B cell (primary cell): ENCODE measurements around the gene ZMAT5. TPM values are rescaled to one million over a fixed set of nuclear protein-coding genes. Genes with fewer than 3 reads are reported as not detected.

ENCODE experiments used
- ATAC-seq: fragments of 200-7000 bp; cut with Tn5 transposase; one replicate; pipeline ENCODE4 v1.10.0; 2021; ENCODE audit warnings: low read depth, mild to moderate bottlenecking, moderate number of reproducible peaks, moderate library complexity
- CTCF ChIA-PET: fragments of 350-600 bp; sonication (Branson Sonifier 250); formaldehyde crosslinking; loops from one replicate; lab custom pipeline; 2021; ENCODE audit warnings: antibody characterized with exemption, inconsistent platforms; lab: Charles Lee
- POLR2A ChIA-PET: fragments of 350-600 bp; sonication (Branson Sonifier 250); formaldehyde crosslinking; loops from one replicate; lab custom pipeline; 2021; ENCODE audit warnings: antibody characterized with exemption; lab: Charles Lee
- DNase-seq: peaks from one replicate; pipeline ENCODE4 v3.0.0; 2013
- H2AFZ ChIP-seq: 2 replicates; pipeline ENCODE4 v1.6.1; 2012; ENCODE audit warnings: mild to moderate bottlenecking, low read depth, low read length; ENCODE audit not compliant: insufficient read depth, poor library complexity, severe bottlenecking
- H3K27ac ChIP-seq, 2 donors: 1 replicate in 1 of 2; 2 replicates in 1 of 2; pipeline ENCODE4 v1.5.1; 2012 to 2013; ENCODE audit warnings: low read length in 2 of 2, mild to moderate bottlenecking in 2 of 2, moderate library complexity in 1 of 2
- H3K27me3 ChIP-seq, 4 experiments: fragments of 200-600 bp in 1 of 4; sonication (generic) in 1 of 4; replicated peaks in 1 of 4; 1 replicate in 2 of 4; 2 replicates in 2 of 4; pipeline versions ENCODE4 v1.6.1 to v1.7.0; 2013 to 2016; ENCODE audit warnings: low read length in 3 of 4, mild to moderate bottlenecking in 2 of 4, mixed read lengths in 1 of 4, moderate library complexity in 1 of 4; ENCODE audit not compliant: insufficient read depth in 4 of 4, control insufficient read depth in 3 of 4; ENCODE audit errors: control extremely low read depth in 1 of 4
- H3K36me3 ChIP-seq, 2 experiments: replicated peaks in 1 of 2; 1 replicate in 1 of 2; 2 replicates in 1 of 2; pipeline versions ENCODE4 v1.6.1 to v1.7.1; 2013; ENCODE audit warnings: low read length in 1 of 2; ENCODE audit not compliant: insufficient read depth in 2 of 2, control insufficient read depth in 1 of 2; ENCODE audit errors: control extremely low read depth in 1 of 2, extremely low read depth in 1 of 2
- H3K4me1 ChIP-seq, 2 donors: fragments of 200-600 bp in 1 of 2; sonication (generic) in 1 of 2; 1 replicate in 1 of 2; 2 replicates in 1 of 2; pipeline versions ENCODE4 v1.5.1 to v1.6.1; 2013 to 2017; ENCODE audit warnings: low read length in 2 of 2; ENCODE audit not compliant: control insufficient read depth in 2 of 2, insufficient read depth in 2 of 2
- H3K4me2 ChIP-seq: replicated peaks from 2 replicates; pipeline ENCODE3; 2012; ENCODE audit warnings: mild to moderate bottlenecking, low read depth, low read length; ENCODE audit not compliant: poor library complexity, severe bottlenecking
- H3K4me3 ChIP-seq, 5 experiments: fragments of 200-600 bp in 1 of 5; sonication (generic) in 1 of 5; 1 replicate in 3 of 5; 2 replicates in 2 of 5; pipeline versions ENCODE4 v1.5.1 to v1.7.0; 2011 to 2016; ENCODE audit warnings: low read length in 4 of 5, mild to moderate bottlenecking in 4 of 5, low read depth in 2 of 5, control low read depth in 1 of 5, moderate library complexity in 1 of 5; ENCODE audit not compliant: insufficient read depth in 1 of 5; ENCODE audit errors: control extremely low read depth in 1 of 5, extremely low read depth in 1 of 5
- H3K79me2 ChIP-seq: fragments of 200-600 bp; sonication (generic); one replicate; pipeline ENCODE4 v1.6.0; 2016; ENCODE audit warnings: low read length; ENCODE audit not compliant: control insufficient read depth, insufficient read depth
- H3K9ac ChIP-seq: fragments of 200-600 bp; sonication (generic); 2 replicates; pipeline ENCODE4 v1.6.1; 2017; ENCODE audit warnings: mild to moderate bottlenecking, low read length, moderate library complexity
- H3K9me3 ChIP-seq, 3 donors: one replicate each; pipeline versions ENCODE4 v1.6.1 to v1.7.1; 2013; ENCODE audit warnings: low read length in 2 of 3; ENCODE audit not compliant: control insufficient read depth in 2 of 3, insufficient read depth in 1 of 3; ENCODE audit errors: control extremely low read depth in 1 of 3
- H4K20me1 ChIP-seq: 2 replicates; pipeline ENCODE4 v1.6.0; 2012; ENCODE audit warnings: mild to moderate bottlenecking, low read length; ENCODE audit not compliant: insufficient read depth, control insufficient read depth, poor library complexity, severe bottlenecking
- H3K27ac Mint-ChIP-seq: one replicate; pipeline ENCODE4 v1.8.0; 2021; ENCODE audit warnings: mixed read lengths
- H3K27me3 Mint-ChIP-seq: one replicate; pipeline ENCODE4 v1.8.0; 2021; ENCODE audit warnings: mixed read lengths
- H3K4me1 Mint-ChIP-seq: one replicate; pipeline ENCODE4 v1.8.0; 2021; ENCODE audit warnings: mixed read lengths
- H3K4me3 Mint-ChIP-seq: one replicate; pipeline ENCODE4 v1.8.0; 2021; ENCODE audit warnings: mixed read lengths
- H3K9me3 Mint-ChIP-seq: one replicate; pipeline ENCODE4 v1.8.0; 2022; ENCODE audit warnings: mixed read lengths; ENCODE audit not compliant: insufficient read depth
- CTCF ChIP-seq: fragments of 200-600 bp; IDR thresholded peaks from one replicate; pipeline ENCODE4 v1.8.0; 2022; ENCODE audit warnings: antibody characterized with exemption, mild to moderate bottlenecking
- EZH2 ChIP-seq: IDR thresholded peaks from 2 replicates; pipeline ENCODE4 v1.6.1; 2012; ENCODE audit warnings: borderline replicate concordance, low read depth, mild to moderate bottlenecking, moderate library complexity, low read length; ENCODE audit not compliant: insufficient read depth, poor library complexity, severe bottlenecking
- WGBS: methylation state at CpG from one replicate; pipeline ENCODE4 v1.1.5; 2013; ENCODE audit warnings: missing lambda C conversion rate; ENCODE audit not compliant: insufficient coverage; 5-methylcytosine and 5-hydroxymethylcytosine counted together
- intact Hi-C: fragments of 100-400 bp; cut with micrococcal nuclease; formaldehyde crosslinking; loops from one replicate; pipeline ENCODE4 v1.10.0; 2022
- polyA plus RNA-seq: library from polyadenylated mRNA; depleted of rRNA; stranded (reverse); fragments of >200 nt; gene quantifications from 2 replicates; pipeline ENCODE4 v1.2.3, GENCODE V29; 2012
- small RNA-seq: library from RNA; depleted of rRNA; stranded (forward); fragments of <200 nt; gene quantifications from one replicate; pipeline ENCODE3, GENCODE V24; 2012; ENCODE audit warnings: low replicate concordance, low read depth; ENCODE audit not compliant: insufficient read length
- total RNA-seq, 2 donors: library from RNA; stranded (reverse); fragments of 120-200 nt in 1 of 2; gene quantifications; 1 replicate in 1 of 2; 2 replicates in 1 of 2; pipeline versions ENCODE4 v1.2.3 to v1.2.4, GENCODE V29; 2013 to 2022

The ZMAT5 gene
- total and polyA plus RNA-seq, 2 donors (not counting 1 experiment from before 2014, with no cell fraction given) = 17.8 to 26.3 TPM

- no peak overlapping the region for H3K4me3 ChIP-seq
- no peak overlapping the region for H2AFZ ChIP-seq
- H3K4me2 ChIP-seq = no peak overlapping the region
- H3K4me1 ChIP-seq = no peaks in the 10 kb centered on the region
- no peak overlapping the region for H3K27ac Mint-ChIP-seq
- no peaks in the 10 kb centered on the region for H3K27me3 Mint-ChIP-seq
- peaks cover 0 to 46% of the 10 kb centered on the region in 2 experiments for H3K36me3 ChIP-seq
- TF ChIP-seq CTCF = no peak
- no peak for TF ChIP-seq EZH2
- H3K4me3 Mint-ChIP-seq = no peak overlapping the region
- ChIA-PET POLR2A (no interaction called here), CTCF (no interaction called here)
- 93% methylated on average over 4 of the region's 4 CpGs for WGBS
- no peak overlapping the region for H3K9ac ChIP-seq
- DNase-seq = no peak
- no peaks in the 10 kb centered on the region for H4K20me1 ChIP-seq
- no peak overlapping the region for H3K27ac ChIP-seq
- no peaks in the 10 kb centered on the region for H3K4me1 Mint-ChIP-seq
- no peaks in the 10 kb centered on the region for H3K9me3 Mint-ChIP-seq
- intact Hi-C loops = no loop called here
- ATAC-seq = no peak
- H3K9me3 ChIP-seq = no peaks in the 10 kb centered on the region
- no peaks in the 10 kb centered on the region for H3K27me3 ChIP-seq
- H3K79me2 ChIP-seq = no peaks in the 10 kb centered on the region
Measured at GRCh38 chr22:29684244-29684643, 82.6 kb downstream of the ZMAT5 start.

GRCh38 chr22:29683536-29683935, 83.3 kb downstream of the ZMAT5 start:
- H3K9me3 ChIP-seq = no peaks in the 10 kb centered on the region
- DNase-seq (no peak), ATAC-seq (no peak)
- no peaks in the 10 kb centered on the region for H3K79me2 ChIP-seq
- TF ChIP-seq CTCF (no peak), EZH2 (no peak)
- CTCF ChIA-PET = no interaction called here
- no peak overlapping the region for H3K27ac Mint-ChIP-seq
- no peaks in the 10 kb centered on the region for H4K20me1 ChIP-seq
- peaks cover 0 to 53% of the 10 kb centered on the region in 2 experiments for H3K36me3 ChIP-seq
- H3K4me3 Mint-ChIP-seq = no peak overlapping the region
- H3K27me3 ChIP-seq = no peaks in the 10 kb centered on the region
- no peak overlapping the region for H3K4me3 ChIP-seq
- no peak overlapping the region for H3K9ac ChIP-seq
- H3K4me1 ChIP-seq = no peaks in the 10 kb centered on the region
- no peak overlapping the region for H2AFZ ChIP-seq
- H3K9me3 Mint-ChIP-seq = no peaks in the 10 kb centered on the region
- no peak overlapping the region for H3K27ac ChIP-seq
- intact Hi-C loops = no loop called here
- no peaks in the 10 kb centered on the region for H3K27me3 Mint-ChIP-seq
- POLR2A ChIA-PET = no interaction called here
- 100% methylated on average over 1 of the region's 4 CpGs for WGBS
- H3K4me1 Mint-ChIP-seq = no peaks in the 10 kb centered on the region
- no peak overlapping the region for H3K4me2 ChIP-seq

Small RNA genes lying within 50 kb of the gene (small RNA-seq; reads per million reads assigned to genes)
- gene AC004882.2 (not detected), gene RF00019 (not detected)

Other genes starting within 250 kb of the ZMAT5 start
- gene THOC5, start 213.2 kb downstream of the ZMAT5 start, total RNA-seq = 59.1 and 66.2 TPM in 2 replicates
- gene THOC5, start 213.2 kb downstream of the ZMAT5 start, polyA plus RNA-seq = 25.7 and 26.5 TPM in 2 replicates
- gene NIPSNAP1, start 185.9 kb downstream of the ZMAT5 start, total RNA-seq = 38.0 and 38.4 TPM in 2 replicates
- 14.5 and 23.6 TPM in 2 replicates for gene NIPSNAP1, start 185.9 kb downstream of the ZMAT5 start, polyA plus RNA-seq
- gene NF2, start 163.4 kb downstream of the ZMAT5 start, total RNA-seq = 26.6 and 27.7 TPM in 2 replicates
- 9.2 and 9.4 TPM in 2 replicates for gene NF2, start 163.4 kb downstream of the ZMAT5 start, polyA plus RNA-seq
- not detected in 2 replicates for gene CABP7, start 47.0 kb downstream of the ZMAT5 start, total RNA-seq
- gene CABP7, start 47.0 kb downstream of the ZMAT5 start, polyA plus RNA-seq = 0.03 TPM in 1 of 2 replicates, not detected in the other
- gene UQCR10, start 362 bp upstream of the ZMAT5 start, total RNA-seq = 41.0 and 49.0 TPM in 2 replicates
- 30.8 and 67.6 TPM in 2 replicates for gene UQCR10, start 362 bp upstream of the ZMAT5 start, polyA plus RNA-seq
- 84.0 and 87.2 TPM in 2 replicates for gene ASCC2, start 71.3 kb upstream of the ZMAT5 start, total RNA-seq
- 79.4 and 81.1 TPM in 2 replicates for gene ASCC2, start 71.3 kb upstream of the ZMAT5 start, polyA plus RNA-seq
- gene MTMR3, start 116.2 kb upstream of the ZMAT5 start, total RNA-seq = 67.8 and 76.5 TPM in 2 replicates
- 31.7 and 46.4 TPM in 2 replicates for gene MTMR3, start 116.2 kb upstream of the ZMAT5 start, polyA plus RNA-seq